ENCODE results near the gene NAA25. TPM values are rescaled to one million over a fixed set of nuclear protein-coding genes. Genes with fewer than 3 reads are reported as not detected.
"Not testable (repeated sequence)": the region's sequence is repeated elsewhere in the genome, so short reads cannot be mapped to it uniquely, and the experiment has no call there.

NAA25 gene
- polyA plus RNA-seq, 1 of the 3 experiments (the other 2 are of a cell fraction): 4.4 TPM

GRCh38 chr12:112049351-112049750, 59.2 kb downstream of the NAA25 start:
- 97% methylated on average over 13 of the region's 13 CpGs for WGBS (ENCODE audit: low lambda C conversion rate)
- H3K4me3 ChIP-seq (ENCODE audit: low read depth in 2 of 2, low read length in 1 of 2): no peak overlapping the region
- peaks cover 6% of the 10 kb centered on the region for H3K79me2 ChIP-seq (ENCODE audit: insufficient read depth)
- no peaks in the 10 kb centered on the region for H3K4me1 ChIP-seq (ENCODE audit: control insufficient read depth in 1 of 2, insufficient read depth in 2 of 2, low read depth in 1 of 2, low read length in 1 of 2)
- no peak overlapping the region for H2AFZ ChIP-seq (ENCODE audit: low read depth)
- no peak for TF ChIP-seq CTCF (IDR thresholded peaks at IDR 0.05)
- TF ChIP-seq RCOR1 (IDR thresholded peaks at IDR 0.05; ENCODE audit: low read length): no peak
- no peak for TF ChIP-seq RXRA (IDR thresholded peaks at IDR 0.05; ENCODE audit: borderline replicate concordance, low read depth)
- H3K4me2 ChIP-seq: no peak overlapping the region
- H3F3A ChIP-seq (replicated peaks; ENCODE audit: insufficient read depth): peaks cover 6% of the 10 kb centered on the region
- DNase-seq: no peak
- H3K27ac ChIP-seq (ENCODE audit: low read depth in 2 of 2, low read length in 1 of 2): no peak overlapping the region
- H3K9ac ChIP-seq: no peak overlapping the region
- ChIA-PET CTCF (interaction anchor here (1.8 kb wide), 1 partner anchor 16 kb away, joined by 4 read pairs; no protein-coding TSS in a partner anchor), POLR2A (no interaction called here)
- no peaks in the 10 kb centered on the region for H4K20me1 ChIP-seq (ENCODE audit: insufficient read depth)
- no peaks in the 10 kb centered on the region for H3K9me2 ChIP-seq
- H3K9me3 ChIP-seq: no peaks in the 10 kb centered on the region
- peaks cover 78 to 88% of the 10 kb centered on the region in 2 experiments for H3K36me3 ChIP-seq (replicated peaks in 1 of 2; ENCODE audit: control insufficient read depth in 1 of 2, insufficient read depth in 2 of 2, low read length in 1 of 2)
- no peaks in the 10 kb centered on the region for H3K27me3 ChIP-seq (ENCODE audit: insufficient read depth)

- TF ChIP-seq TAF1 (IDR thresholded peaks at IDR 0.05; ENCODE audit: borderline replicate concordance, low read depth, low read length): no peak
- no peak for TF ChIP-seq EZH2phosphoT487 (IDR thresholded peaks at IDR 0.05; ENCODE audit: borderline replicate concordance, low read depth)
- no peak for TF ChIP-seq YY1 (IDR thresholded peaks at IDR 0.05; ENCODE audit: low read depth)
- no peak for TF ChIP-seq RFX5 (IDR thresholded peaks at IDR 0.05; ENCODE audit: low read length)
- no peak for TF ChIP-seq CHD2 (IDR thresholded peaks at IDR 0.05; ENCODE audit: low read length, partially characterized antibody)
- no peak for TF ChIP-seq NFIC (IDR thresholded peaks at IDR 0.05; ENCODE audit: borderline replicate concordance)
- Histone ChIP-seq H3K9me3 (no peaks in the 10 kb centered on the region), H3F3A (replicated peaks; ENCODE audit: insufficient read depth) (peaks cover 10% of the 10 kb centered on the region), H3K79me2 (ENCODE audit: insufficient read depth) (peaks cover 6% of the 10 kb centered on the region; the same call in 1 of the 2 replicates), H2AFZ (ENCODE audit: low read depth) (no peak overlapping the region), H3K27ac (ENCODE audit: low read depth in 2 of 2, low read length in 1 of 2) (no peak overlapping the region), H3K9me2 (no peaks in the 10 kb centered on the region), H3K27me3 (ENCODE audit: insufficient read depth) (no peaks in the 10 kb centered on the region), H3K4me1 (ENCODE audit: control insufficient read depth in 1 of 2, insufficient read depth in 2 of 2, low read depth in 1 of 2, low read length in 1 of 2) (no peaks in the 10 kb centered on the region), H3K9ac (no peak overlapping the region), H4K20me1 (ENCODE audit: insufficient read depth) (no peaks in the 10 kb centered on the region), H3K36me3 (replicated peaks in 1 of 2; ENCODE audit: control insufficient read depth in 1 of 2, insufficient read depth in 2 of 2, low read length in 1 of 2) (peaks cover 65 to 91% of the 10 kb centered on the region in 2 experiments), H3K4me3 (ENCODE audit: low read depth in 2 of 2, low read length in 1 of 2) (no peak overlapping the region), H3K4me2 (no peak overlapping the region)
- no peak for DNase-seq
- ChIA-PET CTCF (no interaction called here), POLR2A (no interaction called here)
- 98% methylated on average over 4 of the region's 4 CpGs for WGBS (ENCODE audit: low lambda C conversion rate)
These were observed 62.6 kb downstream of the NAA25 start for GRCh38 chr12:112046003-112046402.

- H3K4me2 ChIP-seq; H3K9ac ChIP-seq; H3K4me3 ChIP-seq (ENCODE audit: low read depth in 2 of 2, low read length in 1 of 2); H3K27ac ChIP-seq (ENCODE audit: low read depth in 2 of 2, low read length in 1 of 2); H4K20me1 ChIP-seq (ENCODE audit: insufficient read depth); H3K4me1 ChIP-seq (ENCODE audit: control insufficient read depth in 1 of 2, insufficient read depth in 2 of 2, low read depth in 1 of 2, low read length in 1 of 2); DNase-seq; POLR2A ChIA-PET; H3K9me3 ChIP-seq; H3K27me3 ChIP-seq (ENCODE audit: insufficient read depth); H2AFZ ChIP-seq (ENCODE audit: low read depth); H3K79me2 ChIP-seq (ENCODE audit: insufficient read depth); H3K9me2 ChIP-seq: not testable (repeated sequence)
- H3K36me3 ChIP-seq (replicated peaks in 1 of 2; ENCODE audit: control insufficient read depth in 1 of 2, insufficient read depth in 2 of 2, low read length in 1 of 2): peaks cover 63 to 74% of the 10 kb centered on the region in 2 experiments
- H3F3A ChIP-seq (replicated peaks; ENCODE audit: insufficient read depth): peaks cover 16% of the 10 kb centered on the region
- CTCF ChIA-PET: interaction anchor here (1.0 to 1.3 kb wide), 2 partner anchors 11 to 24 kb away, joined by 3 read pairs; partner anchors contain the start of gene TMEM116
- WGBS (ENCODE audit: low lambda C conversion rate): 98% methylated on average over 12 of the region's 12 CpGs
These were observed 72.0 kb downstream of the NAA25 start for GRCh38 chr12:112036614-112037013.

Measured in SK-N-SH (cell line).